ENCODE measurements around the gene CDH13.

DNA sequence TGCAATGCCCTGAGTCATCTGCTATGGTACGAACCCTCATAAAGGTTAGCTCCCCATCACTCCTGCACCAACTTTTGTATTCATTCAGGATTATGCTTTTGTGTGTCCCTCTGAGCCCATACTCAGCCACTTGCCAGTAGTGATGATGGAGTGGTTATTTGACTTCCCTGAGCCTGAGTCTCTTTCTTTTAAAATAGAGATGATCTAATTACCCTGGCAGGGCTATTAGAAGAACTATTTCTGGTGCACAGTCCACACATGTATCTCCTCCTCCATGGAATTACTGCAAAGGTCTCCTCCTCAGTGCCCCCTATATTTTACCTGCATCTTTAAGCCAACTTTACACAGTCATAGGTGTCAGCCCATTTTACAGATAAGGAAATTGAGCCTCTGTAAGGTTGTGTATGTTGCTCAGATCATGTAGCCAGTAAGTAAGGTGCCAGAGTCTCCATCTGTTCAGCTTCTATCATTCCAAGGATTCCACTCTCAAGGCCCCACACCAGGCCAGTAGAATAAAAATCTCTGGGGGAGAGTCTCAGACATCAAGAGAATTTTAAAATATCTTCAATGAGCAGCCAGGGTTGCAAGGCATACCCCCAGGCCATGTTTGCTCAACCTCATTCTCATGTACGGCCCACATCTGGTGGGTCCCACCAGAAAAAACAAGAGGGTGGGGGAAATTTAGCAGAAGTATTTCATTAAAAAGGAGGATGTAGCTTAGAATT lies 847.3 kb downstream of the CDH13 start:
- TF ChIP-seq POLR2AphosphoS5 (IDR thresholded peaks at IDR 0.05) (no peak), EP300 (IDR thresholded peaks at IDR 0.05) (no peak)
- TF ChIP-seq, protein P1, sequence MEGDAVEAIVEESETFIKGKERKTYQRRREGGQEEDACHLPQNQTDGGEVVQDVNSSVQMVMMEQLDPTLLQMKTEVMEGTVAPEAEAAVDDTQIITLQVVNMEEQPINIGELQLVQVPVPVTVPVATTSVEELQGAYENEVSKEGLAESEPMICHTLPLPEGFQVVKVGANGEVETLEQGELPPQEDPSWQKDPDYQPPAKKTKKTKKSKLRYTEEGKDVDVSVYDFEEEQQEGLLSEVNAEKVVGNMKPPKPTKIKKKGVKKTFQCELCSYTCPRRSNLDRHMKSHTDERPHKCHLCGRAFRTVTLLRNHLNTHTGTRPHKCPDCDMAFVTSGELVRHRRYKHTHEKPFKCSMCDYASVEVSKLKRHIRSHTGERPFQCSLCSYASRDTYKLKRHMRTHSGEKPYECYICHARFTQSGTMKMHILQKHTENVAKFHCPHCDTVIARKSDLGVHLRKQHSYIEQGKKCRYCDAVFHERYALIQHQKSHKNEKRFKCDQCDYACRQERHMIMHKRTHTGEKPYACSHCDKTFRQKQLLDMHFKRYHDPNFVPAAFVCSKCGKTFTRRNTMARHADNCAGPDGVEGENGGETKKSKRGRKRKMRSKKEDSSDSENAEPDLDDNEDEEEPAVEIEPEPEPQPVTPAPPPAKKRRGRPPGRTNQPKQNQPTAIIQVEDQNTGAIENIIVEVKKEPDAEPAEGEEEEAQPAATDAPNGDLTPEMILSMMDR (IDR thresholded peaks at IDR 0.05) = no peak

Data from esophagus muscularis mucosa (tissue), 4 donors.